ENCODE data around the gene FAM124A. TPM values are rescaled to one million over a fixed set of nuclear protein-coding genes. Genes with fewer than 3 reads are reported as not detected.

Gene FAM124A
- total and polyA plus RNA-seq, 2 donors (not counting 3 experiments of a cell fraction or from before 2014, with no cell fraction given): 3.8 to 9.9 TPM

- DNase-seq (ENCODE audit: low read depth, low spot score) (peak; percentile 87), FAIRE-seq (peak; percentile 83)
- H3K9me3 ChIP-seq (replicated peaks; ENCODE audit: control insufficient read depth, insufficient read depth, low read length): no peaks in the 10 kb centered on the region
- H3K9me1 ChIP-seq (replicated peaks; ENCODE audit: control insufficient read depth, extremely low read depth, insufficient read depth, low read length): no peaks in the 10 kb centered on the region
- H2AFZ ChIP-seq (ENCODE audit: low read depth, low read length): peak overlapping the region; percentile 93
- ChIA-PET CTCF (interaction anchor here (1.0 to 1.9 kb wide), 9 partner anchors 11 to 81 kb away, joined by 3 to 17 read pairs (median 5); no protein-coding TSS in a partner anchor), POLR2A (no interaction called here)
- TF ChIP-seq EZH2 (IDR thresholded peaks at IDR 0.05; ENCODE audit: borderline replicate concordance, low read depth, low read length, severe bottlenecking) (no peak), JUN (IDR thresholded peaks at IDR 0.05; ENCODE audit: borderline replicate concordance, insufficient read depth, insufficient read length, low read depth) (no peak)
- TF ChIP-seq, protein P1, sequence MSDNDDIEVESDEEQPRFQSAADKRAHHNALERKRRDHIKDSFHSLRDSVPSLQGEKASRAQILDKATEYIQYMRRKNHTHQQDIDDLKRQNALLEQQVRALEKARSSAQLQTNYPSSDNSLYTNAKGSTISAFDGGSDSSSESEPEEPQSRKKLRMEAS (IDR thresholded peaks at IDR 0.05; ENCODE audit: insufficient read depth, insufficient read length): no peak
- dilution Hi-C loops (cut with MboI; ENCODE audit: extremely low pct_ligation_motif_present, low sequenced_read_pairs) (no loop called here), intact Hi-C loops (cut with micrococcal nuclease) (no loop called here)
- no TSS peak for BruUV-seq (replicated peaks)
- peak overlapping the region; percentile 28 for H3K27ac ChIP-seq (ENCODE audit: insufficient read depth, low read depth, low read length)
- peak overlapping the region; percentile 94 for H3K4me2 ChIP-seq (ENCODE audit: insufficient read depth, low read length)
- peaks cover 26% of the 10 kb centered on the region for H3K4me1 ChIP-seq (ENCODE audit: control insufficient read depth, extremely low read depth, insufficient read depth, low read length)
- H3K4me3 ChIP-seq (replicated peaks in 1 of 3; ENCODE audit: insufficient read depth in 1 of 3, low read depth in 1 of 3, low read length in 3 of 3): peak overlapping the region; percentile 25 to 66 (median 35)
- peak overlapping the region; percentile 51 for H3K9ac ChIP-seq (replicated peaks; ENCODE audit: extremely low read depth, insufficient read depth, low read length)
- no peaks in the 10 kb centered on the region for H3K36me3 ChIP-seq (ENCODE audit: control insufficient read depth in 2 of 2, extremely low read depth in 1 of 2, insufficient read depth in 2 of 2, low read length in 2 of 2)
- no peaks in the 10 kb centered on the region for H3K27me3 ChIP-seq (ENCODE audit: control insufficient read depth in 2 of 2, insufficient read depth in 2 of 2, low read length in 2 of 2)
- H3K79me2 ChIP-seq (ENCODE audit: control insufficient read depth, insufficient read depth, low read length): no peaks in the 10 kb centered on the region
- no peaks in the 10 kb centered on the region for H4K20me1 ChIP-seq (replicated peaks; ENCODE audit: control insufficient read depth, extremely low read depth, insufficient read depth, low read length)
Observed at GRCh38 chr13:51230477-51231105, 8.4 kb downstream of the FAM124A start.

- BruUV-seq (replicated peaks): no TSS peak
Observed at GRCh38 chr13:51231456-51231855, 9.3 kb downstream of the FAM124A start.

More at GRCh38 chr13:51231456-51231855, 9.3 kb downstream of the FAM124A start:
- H3K4me1 ChIP-seq (ENCODE audit: control insufficient read depth, extremely low read depth, insufficient read depth, low read length): peaks cover 31% of the 10 kb centered on the region
- FAIRE-seq (no peak), DNase-seq (ENCODE audit: low read depth, low spot score) (no peak)
- no peak overlapping the region for H3K4me3 ChIP-seq (replicated peaks in 1 of 3; ENCODE audit: insufficient read depth in 1 of 3, low read depth in 1 of 3, low read length in 3 of 3)
- no peak overlapping the region for H2AFZ ChIP-seq (ENCODE audit: low read depth, low read length)
- H3K9me1 ChIP-seq (replicated peaks; ENCODE audit: control insufficient read depth, extremely low read depth, insufficient read depth, low read length): no peaks in the 10 kb centered on the region
- TF ChIP-seq, protein P1 (IDR thresholded peaks at IDR 0.05; ENCODE audit: insufficient read depth, insufficient read length): no peak
- TF ChIP-seq POLR2A (IDR thresholded peaks at IDR 0.05; ENCODE audit: low read depth, low read length): no peak
- TF ChIP-seq, protein P2, sequence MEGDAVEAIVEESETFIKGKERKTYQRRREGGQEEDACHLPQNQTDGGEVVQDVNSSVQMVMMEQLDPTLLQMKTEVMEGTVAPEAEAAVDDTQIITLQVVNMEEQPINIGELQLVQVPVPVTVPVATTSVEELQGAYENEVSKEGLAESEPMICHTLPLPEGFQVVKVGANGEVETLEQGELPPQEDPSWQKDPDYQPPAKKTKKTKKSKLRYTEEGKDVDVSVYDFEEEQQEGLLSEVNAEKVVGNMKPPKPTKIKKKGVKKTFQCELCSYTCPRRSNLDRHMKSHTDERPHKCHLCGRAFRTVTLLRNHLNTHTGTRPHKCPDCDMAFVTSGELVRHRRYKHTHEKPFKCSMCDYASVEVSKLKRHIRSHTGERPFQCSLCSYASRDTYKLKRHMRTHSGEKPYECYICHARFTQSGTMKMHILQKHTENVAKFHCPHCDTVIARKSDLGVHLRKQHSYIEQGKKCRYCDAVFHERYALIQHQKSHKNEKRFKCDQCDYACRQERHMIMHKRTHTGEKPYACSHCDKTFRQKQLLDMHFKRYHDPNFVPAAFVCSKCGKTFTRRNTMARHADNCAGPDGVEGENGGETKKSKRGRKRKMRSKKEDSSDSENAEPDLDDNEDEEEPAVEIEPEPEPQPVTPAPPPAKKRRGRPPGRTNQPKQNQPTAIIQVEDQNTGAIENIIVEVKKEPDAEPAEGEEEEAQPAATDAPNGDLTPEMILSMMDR (IDR thresholded peaks at IDR 0.05; ENCODE audit: extremely low read depth in 1 of 2, insufficient read depth in 1 of 2, low read depth in 1 of 2, low read length in 2 of 2): no peak
- no peak for TF ChIP-seq EZH2 (IDR thresholded peaks at IDR 0.05; ENCODE audit: borderline replicate concordance, low read depth, low read length, severe bottlenecking)
- no peak for TF ChIP-seq FOS (IDR thresholded peaks at IDR 0.05; ENCODE audit: borderline replicate concordance, insufficient read depth, low read length)
- TF ChIP-seq MYC (IDR thresholded peaks at IDR 0.05; ENCODE audit: low read depth, low read length): no peak
- TF ChIP-seq GATA2 (IDR thresholded peaks at IDR 0.05; ENCODE audit: insufficient read depth, insufficient read length, low read depth, low read length): no peak
- POLR2A ChIA-PET: no interaction called here
- H4K20me1 ChIP-seq (replicated peaks; ENCODE audit: control insufficient read depth, extremely low read depth, insufficient read depth, low read length): no peaks in the 10 kb centered on the region
- H3K27me3 ChIP-seq (ENCODE audit: control insufficient read depth in 2 of 2, insufficient read depth in 2 of 2, low read length in 2 of 2): no peaks in the 10 kb centered on the region
- CTCF ChIA-PET: interaction anchor here (1.0 to 1.7 kb wide), 3 partner anchors 29 to 106 kb away, joined by 3 to 10 read pairs (median 5); no protein-coding TSS in a partner anchor
- intact Hi-C loops (cut with micrococcal nuclease): no loop called here
- H3K9me3 ChIP-seq (replicated peaks; ENCODE audit: control insufficient read depth, insufficient read depth, low read length): no peaks in the 10 kb centered on the region
- dilution Hi-C loops (cut with MboI; ENCODE audit: extremely low pct_ligation_motif_present, low sequenced_read_pairs): no loop called here
- no peaks in the 10 kb centered on the region for H3K79me2 ChIP-seq (ENCODE audit: control insufficient read depth, insufficient read depth, low read length)
- no peak overlapping the region for H3K9ac ChIP-seq (replicated peaks; ENCODE audit: extremely low read depth, insufficient read depth, low read length)
- no peak overlapping the region for H3K4me2 ChIP-seq (ENCODE audit: insufficient read depth, low read length)
- H3K27ac ChIP-seq (ENCODE audit: insufficient read depth, low read depth, low read length): no peak overlapping the region
- H3K36me3 ChIP-seq (ENCODE audit: control insufficient read depth in 2 of 2, extremely low read depth in 1 of 2, insufficient read depth in 2 of 2, low read length in 2 of 2): no peaks in the 10 kb centered on the region

All from endothelial cell of umbilical vein (primary cell).